ENCODE measurements around the gene TAGLN. TPM values are rescaled to one million over a fixed set of nuclear protein-coding genes. Genes with fewer than 3 reads are reported as not detected.

Gene TAGLN
- total and polyA plus RNA-seq, 2 of the 8 experiments (the other 6 are each of a cell fraction or from before 2014, with no cell fraction given) = 140 to 300 TPM

GRCh38 chr11:117179048-117179999 is 19.8 kb upstream of the TAGLN start:
- ChIA-PET CTCF (ENCODE audit: partially characterized antibody) (interaction anchor here (0.6 to 14.0 kb wide), 13 partner anchors 12 to 388 kb away, joined by 3 to 359 read pairs (median 4); partner anchors contain the start of genes APOA5, PAFAH1B2, PCSK7 and RNF214), POLR2A (ENCODE audit: partially characterized antibody) (interaction anchor here (0.6 to 12.6 kb wide), 20 partner anchors 9 to 437 kb away, joined by 3 to 153 read pairs (median 4); partner anchors contain the start of genes PAFAH1B2, PCSK7, RNF214 and TAGLN)
- Histone ChIP-seq H3K23me2 (ENCODE audit: low read depth, low read length) (peaks cover 11% of the 10 kb centered on the region), H3K9ac (replicated peaks in 1 of 4; ENCODE audit: extremely low read depth in 1 of 4, low read depth in 3 of 4, low read length in 3 of 4) (peak overlapping the region; percentile 34 to 74 (median 65)), H4K20me1 (replicated peaks in 1 of 2; ENCODE audit: control insufficient read depth in 1 of 2, insufficient read depth in 2 of 2, low read length in 2 of 2) (peaks cover 1 to 4% of the 10 kb centered on the region in 2 experiments), H3K79me1 (ENCODE audit: low read depth, low read length) (no peaks in the 10 kb centered on the region; the same call in 1 of the 2 replicates), H3K79me2 (ENCODE audit: control insufficient read depth in 1 of 2, insufficient read depth in 2 of 2, low read length in 2 of 2) (no peaks in the 10 kb centered on the region), H2BK12ac (ENCODE audit: low read depth, low read length) (0 out of 2 replicates have a peak overlapping the region, but pooled peaks have one; percentile 53), H4K5ac (ENCODE audit: insufficient read length, low read depth, low read length) (peak overlapping the region; percentile 27), H3K27me3 (replicated peaks in 1 of 4; ENCODE audit: control insufficient read depth in 3 of 4, extremely low read depth in 1 of 4, insufficient read depth in 3 of 4, low read length in 3 of 4) (no peaks in the 10 kb centered on the region), H3K4me1 (replicated peaks in 1 of 4; ENCODE audit: control insufficient read depth in 3 of 4, insufficient read depth in 4 of 4, low read length in 3 of 4) (peaks cover 6 to 16% (median 12%) of the 10 kb centered on the region in 4 experiments), H2BK15ac (ENCODE audit: low read length) (no peak overlapping the region), H3K23ac (ENCODE audit: insufficient read length) (no peak overlapping the region), H3K56ac (replicated peaks; ENCODE audit: insufficient read length, low read depth, low read length) (no peak overlapping the region), H2AK5ac (ENCODE audit: low read depth, low read length) (no peak overlapping the region), H2BK120ac (replicated peaks; ENCODE audit: low read depth, low read length) (no peak overlapping the region), H3K14ac (ENCODE audit: insufficient read length) (no peak overlapping the region), H3K9me3 (ENCODE audit: insufficient read depth in 2 of 2, low read depth in 1 of 2, low read length in 1 of 2) (no peaks in the 10 kb centered on the region), H4K91ac (replicated peaks; ENCODE audit: insufficient read length, low read length) (no peak overlapping the region), H2AFZ (ENCODE audit: low read length) (no peak overlapping the region; the same call in 1 of the 2 replicates), H2BK20ac (ENCODE audit: low read length) (no peak overlapping the region), H3K18ac (ENCODE audit: extremely low read depth, low read length) (no peak overlapping the region; the same call in 1 of the 2 replicates), H3K4ac (replicated peaks; ENCODE audit: insufficient read length, low read depth, low read length) (no peak overlapping the region), H3K27ac (ENCODE audit: low read depth, low read length) (0 out of 2 replicates have a peak overlapping the region, but pooled peaks have one; percentile 1), H3K4me3 (ENCODE audit: extremely low read depth in 1 of 4, insufficient read depth in 2 of 4, low read depth in 3 of 4, low read length in 4 of 4) (peak overlapping the region; percentile 79 to 89 (median 82)), H3K36me3 (ENCODE audit: control insufficient read depth in 2 of 4, insufficient read depth in 4 of 4, low read length in 3 of 4) (peaks cover 0 to 6% (median 4%) of the 10 kb centered on the region in 4 experiments; a peak in 2 of 8 replicates), H2BK5ac (ENCODE audit: low read depth, low read length) (peak overlapping the region; percentile 63; the same call in 1 of the 2 replicates), H4K8ac (ENCODE audit: extremely low read depth, insufficient read depth, low read length) (peak overlapping the region; percentile 76; the same call in 1 of the 2 replicates), H3K4me2 (ENCODE audit: insufficient read depth in 1 of 2, low read depth in 2 of 2, low read length in 2 of 2) (peak overlapping the region; percentile 87 to 96)
- FAIRE-seq (no peak), DNase-seq (ENCODE audit: low read depth in 1 of 2, low spot score in 2 of 2) (no peak)
- no peak for TF ChIP-seq CEBPB (IDR thresholded peaks at IDR 0.05; ENCODE audit: low read depth, low read length)
- TF ChIP-seq ASH2L (IDR thresholded peaks at IDR 0.05; ENCODE audit: low read length) = peak; percentile 44
- TF ChIP-seq TBP (IDR thresholded peaks at IDR 0.05; ENCODE audit: low read depth, low read length) = no peak
- WGBS, 2 experiments (ENCODE audit: extremely low coverage in 1 of 2, insufficient coverage in 1 of 2, insufficient read length in 1 of 2, insufficient replicate concordance in 2 of 2, low coverage in 1 of 2, low lambda C conversion rate in 2 of 2, missing lambda C conversion rate in 1 of 2) = 6% methylated on average over 35 of the region's 39 CpGs; no CpG with 5 or more reads in 1 of the 2 experiments
